GM12891 (cell line): Measurements from ENCODE around the gene NELFA.

Source experiments
- PAX5 ChIP-seq: IDR thresholded peaks from 2 replicates; pipeline ENCODE4 v1.6.1; 2011; ENCODE audit warnings: low read length, moderate library complexity, mild to moderate bottlenecking; ENCODE audit not compliant: insufficient read depth, severe bottlenecking
- POLR2A ChIP-seq: IDR thresholded peaks from 2 replicates; pipeline ENCODE4 v1.6.1; 2011; ENCODE audit warnings: low read depth, low read length, control low read depth
- POLR2AphosphoS5 ChIP-seq: IDR thresholded peaks from 2 replicates; pipeline ENCODE4 v1.6.1; 2011; ENCODE audit warnings: low read depth, low read length, control low read depth
- SPI1 ChIP-seq: IDR thresholded peaks from 2 replicates; pipeline ENCODE4 v1.6.1; 2011; ENCODE audit warnings: low read depth, low read length, control low read depth
- TAF1 ChIP-seq: IDR thresholded peaks from 2 replicates; pipeline ENCODE4 v1.6.1; 2011; ENCODE audit warnings: low read depth, low read length, control low read depth

DNA sequence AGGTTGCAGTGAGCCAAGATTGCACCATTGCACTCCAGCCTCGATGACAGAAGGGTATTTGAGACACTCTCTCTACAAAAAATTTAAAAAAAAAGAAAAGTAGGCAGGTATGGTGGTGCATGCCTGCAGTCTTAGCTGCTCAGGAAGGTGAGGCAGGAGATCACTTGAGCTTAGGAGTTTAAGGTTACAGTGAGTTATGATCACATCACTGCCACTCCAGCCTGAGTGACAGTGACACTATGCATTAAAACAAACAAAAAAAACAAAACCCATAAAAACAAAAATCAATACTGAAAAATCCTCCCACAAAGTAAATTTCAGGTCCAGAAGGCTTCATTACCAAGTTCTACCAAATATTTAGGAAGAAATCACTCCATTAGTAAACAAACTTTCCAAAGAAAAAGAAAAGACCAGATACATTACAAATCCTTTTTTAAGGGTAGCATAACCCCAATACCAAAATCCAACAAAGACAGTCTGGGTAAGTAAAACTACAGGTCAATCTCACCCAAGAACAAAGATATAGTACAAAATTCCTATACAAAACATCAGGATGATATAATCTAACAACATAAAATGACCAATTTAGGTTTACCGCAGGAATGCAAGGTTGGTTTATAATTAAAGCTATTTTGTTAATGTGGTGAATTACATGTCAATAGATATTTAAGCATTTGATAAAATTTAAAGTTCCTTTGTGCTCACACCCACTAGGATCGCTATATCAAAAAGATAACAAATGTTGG, 11.7 kb downstream of the NELFA start:
- TF ChIP-seq POLR2A (no peak), POLR2AphosphoS5 (no peak), TAF1 (no peak), PAX5 (no peak), SPI1 (no peak)
